A673 (cell line): ENCODE data around the gene FNDC3B. TPM values are rescaled to one million over a fixed set of nuclear protein-coding genes. Genes with fewer than 3 reads are reported as not detected.

Experiments
- BruUV-seq: library from RNA; stranded (reverse); fragments of 400-500 nt; replicated peaks from 2 replicates; lab custom pipeline; 2021; lab: Mats Ljungman, UMichigan
- CTCF ChIA-PET: fragments of 300-600 bp; sonication (Branson Sonifier 250); formaldehyde crosslinking; loops from one replicate; lab custom pipeline; 2022; ENCODE audit warnings: antibody characterized with exemption; lab: Charles Lee
- POLR2A ChIA-PET: fragments of 300-600 bp; sonication (Branson Sonifier 250); formaldehyde crosslinking; loops from one replicate; lab custom pipeline; 2022; ENCODE audit warnings: antibody characterized with exemption; ENCODE audit not compliant: low non-redundant PET; lab: Charles Lee
- DNase-seq: peaks from one replicate; pipeline ENCODE4 v3.0.0-alpha.2; 2015; ENCODE audit warnings: low spot score
- H3K27ac ChIP-seq: fragments of 200-600 bp; sonication (generic); 2 replicates; pipeline ENCODE4 v1.5.1; 2016; ENCODE audit warnings: mixed run types, low read depth, mild to moderate bottlenecking, mixed read lengths, antibody characterized with exemption, low read length; ENCODE audit not compliant: poor library complexity, severe bottlenecking
- H3K27me3 ChIP-seq: fragments of 200-600 bp; sonication (generic); replicated peaks from 2 replicates; pipeline ENCODE4 v1.6.1; 2017; ENCODE audit warnings: mixed run types, low read depth, mild to moderate bottlenecking, mixed read lengths, antibody characterized with exemption, low read length; ENCODE audit not compliant: insufficient read depth, poor library complexity
- H3K36me3 ChIP-seq: fragments of 200-600 bp; sonication (generic); 2 replicates; pipeline ENCODE4 v1.6.1; 2016; ENCODE audit warnings: mixed run types, mild to moderate bottlenecking, mixed read lengths, antibody characterized with exemption, low read length; ENCODE audit not compliant: insufficient read depth, poor library complexity, severe bottlenecking
- H3K4me1 ChIP-seq: fragments of 200-600 bp; sonication (generic); 2 replicates; pipeline ENCODE4 v1.6.1; 2017; ENCODE audit warnings: mixed run types, mild to moderate bottlenecking, mixed read lengths, antibody characterized with exemption, low read length; ENCODE audit not compliant: insufficient read depth, poor library complexity, severe bottlenecking
- H3K4me3 ChIP-seq: fragments of 200-600 bp; sonication (generic); 2 replicates; pipeline ENCODE4 v1.5.1; 2016; ENCODE audit warnings: low read depth, mixed run types, mild to moderate bottlenecking, mixed read lengths, low read length; ENCODE audit not compliant: poor library complexity, severe bottlenecking
- H3K9me3 ChIP-seq: fragments of 200-600 bp; sonication (generic); 2 replicates; pipeline ENCODE4 v1.6.1; 2016; ENCODE audit warnings: mixed run types, low read depth, mild to moderate bottlenecking, mixed read lengths, antibody characterized with exemption, low read length; ENCODE audit not compliant: poor library complexity, severe bottlenecking
- CTCF ChIP-seq: fragments of 300-800, 200-600 bp; sonication (generic); conservative IDR thresholded peaks from 2 replicates; pipeline ENCODE4 v1.5.1; 2017; ENCODE audit warnings: low read depth, mild to moderate bottlenecking, antibody characterized with exemption, low read length, moderate library complexity, mixed read lengths
- EZH2 ChIP-seq: fragments of 200-600 bp; sonication (generic); IDR thresholded peaks from 2 replicates; pipeline ENCODE4 v1.6.1; 2017; ENCODE audit warnings: borderline replicate concordance, low read depth, mild to moderate bottlenecking, mixed read lengths, antibody characterized with exemption, low read length; ENCODE audit not compliant: poor library complexity, severe bottlenecking
- intact Hi-C: fragments of 100-400 bp; cut with micrococcal nuclease; formaldehyde crosslinking; loops from one replicate; pipeline ENCODE4 v1.10.0; 2022; ENCODE audit not compliant: unreplicated experiment
- total RNA-seq: library from RNA; stranded (reverse); gene quantifications from 2 replicates; pipeline ENCODE4 v1.2.3, GENCODE V29; 2021

FNDC3B gene
- total RNA-seq, 1 experiment from 2014 or later = 50.8 TPM

GRCh38 chr3:172151651-172152649, 112.6 kb downstream of the FNDC3B start:
- no peak for DNase-seq
- ChIA-PET POLR2A (no interaction called here), CTCF (no interaction called here)
- Histone ChIP-seq H3K9me3 (no peaks in the 10 kb centered on the region), H3K27me3 (no peaks in the 10 kb centered on the region), H3K4me3 (no peak overlapping the region), H3K4me1 (peaks cover 45% of the 10 kb centered on the region), H3K36me3 (no peaks in the 10 kb centered on the region), H3K27ac (no peak overlapping the region)
- intact Hi-C loops = no loop called here
- BruUV-seq = no TSS peak
- no peak for TF ChIP-seq EZH2
- no peak for TF ChIP-seq CTCF

GRCh38 chr3:172152874-172153273, 113.5 kb downstream of the FNDC3B start:
- Histone ChIP-seq H3K27ac (no peak overlapping the region), H3K4me1 (peaks cover 47% of the 10 kb centered on the region), H3K27me3 (no peaks in the 10 kb centered on the region), H3K9me3 (no peaks in the 10 kb centered on the region), H3K36me3 (no peaks in the 10 kb centered on the region), H3K4me3 (no peak overlapping the region)
- TF ChIP-seq EZH2 (no peak), CTCF (no peak)
- no TSS peak for BruUV-seq
- ChIA-PET POLR2A (no interaction called here), CTCF (no interaction called here)
- intact Hi-C loops = no loop called here
- no peak for DNase-seq

DNA sequence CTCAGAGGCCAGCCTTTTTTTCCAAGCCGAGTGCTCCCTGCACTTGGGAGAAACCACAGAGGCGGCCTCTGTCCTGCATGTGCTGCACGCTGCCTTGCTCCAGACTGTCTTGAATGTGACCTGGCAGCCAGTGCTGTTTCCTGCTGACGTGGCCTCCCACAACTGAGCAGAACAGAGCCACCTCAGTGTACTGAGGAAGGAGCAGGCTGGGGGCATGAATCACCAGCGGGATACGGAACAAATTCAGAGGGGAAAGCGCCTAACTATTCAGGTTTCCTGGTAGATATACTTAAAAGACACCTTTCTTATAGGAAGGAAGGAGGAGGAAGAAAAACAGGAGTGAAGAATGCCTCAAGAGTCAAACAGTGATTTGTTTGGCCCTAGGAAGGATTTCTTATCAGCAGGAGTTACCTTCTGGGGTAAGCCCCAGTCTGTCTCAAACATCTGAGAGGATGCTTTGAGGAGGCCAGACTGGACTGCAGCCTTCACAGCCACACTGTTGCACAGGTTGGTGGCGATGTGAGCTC, 114.0 kb downstream of the FNDC3B start:
- CTCF ChIA-PET = no interaction called here
- H3K4me3 ChIP-seq = no peak overlapping the region
- no peak for DNase-seq
- no peak overlapping the region for H3K27ac ChIP-seq
- POLR2A ChIA-PET = no interaction called here
- BruUV-seq = no TSS peak
- no peaks in the 10 kb centered on the region for H3K9me3 ChIP-seq
- TF ChIP-seq EZH2 (no peak), CTCF (no peak)
- peaks cover 47% of the 10 kb centered on the region for H3K4me1 ChIP-seq
- H3K27me3 ChIP-seq = no peaks in the 10 kb centered on the region
- H3K36me3 ChIP-seq = no peaks in the 10 kb centered on the region
- intact Hi-C loops = no loop called here
